Endothelial cell of umbilical vein (primary cell): Measurements from ENCODE around the gene COX7A1. TPM values are rescaled to one million over a fixed set of nuclear protein-coding genes. Genes with fewer than 3 reads are reported as not detected.

ENCODE experiments used
- BruUV-seq: library from RNA; stranded (reverse); fragments of 400-500 nt; replicated peaks from 2 replicates; lab custom pipeline; 2021; lab: Mats Ljungman, UMichigan
- CTCF ChIA-PET: fragments of 300-600, 350-600 bp; sonication (Branson Sonifier 250); formaldehyde crosslinking; loops from one replicate; lab custom pipeline; 2021; ENCODE audit warnings: antibody characterized with exemption, inconsistent platforms; lab: Charles Lee
- POLR2A ChIA-PET: fragments of 300-600, 350-600 bp; sonication (Branson Sonifier 250); formaldehyde crosslinking; loops from one replicate; lab custom pipeline; 2021; ENCODE audit warnings: antibody characterized with exemption, inconsistent platforms; lab: Charles Lee
- DNase-seq: peaks from one replicate; pipeline ENCODE4 v3.0.0-alpha.2; 2011; ENCODE audit warnings: low read depth, low spot score
- FAIRE-seq: peaks from 2 replicates; lab custom pipeline; 2011; peaks lifted over from hg19 to GRCh38; lab: Jason Lieb, UNC
- H2AFZ ChIP-seq: 2 replicates; pipeline ENCODE4 v1.6.0; 2012; ENCODE audit warnings: low read depth, low read length, control low read depth, inconsistent platforms
- H3K27ac ChIP-seq: 2 replicates; pipeline ENCODE4 v1.5.1; 2011; ENCODE audit warnings: low read depth, mild to moderate bottlenecking, control low read depth, low read length, moderate library complexity; ENCODE audit not compliant: insufficient read depth
- H3K27me3 ChIP-seq, 2 experiments: 2 replicates each; pipeline versions ENCODE4 v1.6.0 to v1.6.1; 2011; ENCODE audit warnings: low read length in 2 of 2, mixed read lengths in 1 of 2; ENCODE audit not compliant: control insufficient read depth in 2 of 2, insufficient read depth in 2 of 2
- H3K36me3 ChIP-seq, 2 experiments: 2 replicates in 1 of 2; 3 replicates in 1 of 2; pipeline ENCODE4 v1.5.1; 2011; ENCODE audit warnings: low read length in 2 of 2, mild to moderate bottlenecking in 1 of 2, moderate library complexity in 1 of 2; ENCODE audit not compliant: control insufficient read depth in 2 of 2, insufficient read depth in 2 of 2; ENCODE audit errors: extremely low read depth in 1 of 2
- H3K4me1 ChIP-seq: 3 replicates; pipeline ENCODE4 v1.5.1; 2011; ENCODE audit warnings: mild to moderate bottlenecking, low read length; ENCODE audit not compliant: control insufficient read depth, insufficient read depth; ENCODE audit errors: extremely low read depth
- H3K4me2 ChIP-seq: 2 replicates; pipeline ENCODE4 v1.6.1; 2011; ENCODE audit warnings: low read length, control low read depth, mixed read lengths; ENCODE audit not compliant: insufficient read depth
- H3K4me3 ChIP-seq, 3 experiments: fragments of 200-600 bp in 1 of 3; sonication (generic), shearing (Covaris generic) in 1 of 3; replicated peaks in 1 of 3; 2 replicates each; pipeline ENCODE4 v1.5.1; 2011 to 2016; ENCODE audit warnings: control low read depth in 3 of 3, low read length in 3 of 3, mild to moderate bottlenecking in 2 of 3, inconsistent platforms in 1 of 3, low read depth in 1 of 3, moderate library complexity in 1 of 3; ENCODE audit not compliant: insufficient read depth in 1 of 3
- H3K79me2 ChIP-seq: 2 replicates; pipeline ENCODE4 v1.6.0; 2012; ENCODE audit warnings: low read length, inconsistent platforms; ENCODE audit not compliant: control insufficient read depth, insufficient read depth
- H3K9ac ChIP-seq: replicated peaks from 2 replicates; pipeline ENCODE3; 2011; ENCODE audit warnings: low read length, control low read depth; ENCODE audit not compliant: insufficient read depth; ENCODE audit errors: extremely low read depth
- H3K9me1 ChIP-seq: replicated peaks from 3 replicates; pipeline ENCODE4 v1.6.0; 2011; ENCODE audit warnings: mild to moderate bottlenecking, low read length; ENCODE audit not compliant: control insufficient read depth, insufficient read depth; ENCODE audit errors: extremely low read depth
- H3K9me3 ChIP-seq: replicated peaks from 2 replicates; pipeline ENCODE4 v1.5.1; 2012; ENCODE audit warnings: low read length, inconsistent platforms; ENCODE audit not compliant: control insufficient read depth, insufficient read depth
- H4K20me1 ChIP-seq: replicated peaks from 2 replicates; pipeline ENCODE3; 2011; ENCODE audit warnings: mild to moderate bottlenecking, low read length; ENCODE audit not compliant: control insufficient read depth, insufficient read depth; ENCODE audit errors: extremely low read depth
- CTCF ChIP-seq, 2 donors: IDR thresholded peaks; 1 replicate in 1 of 2; 2 replicates in 1 of 2; pipeline ENCODE4 v1.5.1; 2011; ENCODE audit warnings: low read length in 2 of 2, mild to moderate bottlenecking in 2 of 2, moderate library complexity in 2 of 2, control low read depth in 1 of 2, inconsistent platforms in 1 of 2, low read depth in 1 of 2; ENCODE audit not compliant: insufficient read depth in 1 of 2; ENCODE audit errors: extremely low read depth in 1 of 2
- FOS ChIP-seq: IDR thresholded peaks from 2 replicates; pipeline ENCODE4 v1.6.1; 2011; ENCODE audit warnings: mild to moderate bottlenecking, low read length, moderate library complexity, borderline replicate concordance; ENCODE audit not compliant: insufficient read depth
- GATA2 ChIP-seq: IDR thresholded peaks from 2 replicates; pipeline ENCODE4 v1.7.0; 2011; ENCODE audit warnings: low read depth, mild to moderate bottlenecking, moderate library complexity, mixed read lengths, low read length; ENCODE audit not compliant: insufficient read length, insufficient read depth
- MAX ChIP-seq: IDR thresholded peaks from 2 replicates; pipeline ENCODE4 v1.6.1; 2011; ENCODE audit not compliant: insufficient read depth, insufficient read length
- MYC ChIP-seq: IDR thresholded peaks from one replicate; pipeline ENCODE4 v1.6.1; 2011; ENCODE audit warnings: mild to moderate bottlenecking, low read depth, low read length
- POLR2A ChIP-seq: IDR thresholded peaks from 2 replicates; pipeline ENCODE4 v1.6.1; 2012; ENCODE audit warnings: low read depth, mild to moderate bottlenecking, control low read depth, low read length
- POLR2AphosphoS5 ChIP-seq: IDR thresholded peaks from 2 replicates; pipeline ENCODE4 v1.6.1; 2012; ENCODE audit warnings: low read depth, mild to moderate bottlenecking, control low read depth, low read length, moderate library complexity; ENCODE audit not compliant: insufficient read depth
- dilution Hi-C: fragments of 300-500 bp; cut with MboI; formaldehyde crosslinking; loops from one replicate; pipeline ENCODE4 v1.15.0; 2019; ENCODE audit warnings: low sequenced_read_pairs; ENCODE audit not compliant: extremely low pct_ligation_motif_present
- intact Hi-C: fragments of 100-400 bp; cut with micrococcal nuclease; formaldehyde crosslinking; loops from one replicate; pipeline ENCODE4 v1.10.0; 2022
- polyA plus RNA-seq, 4 experiments: library from polyadenylated mRNA; depleted of rRNA in 3 of 4; stranded (reverse) in 3 of 4; unstranded in 1 of 4; fragments of >200 nt; gene quantifications; 2 replicates each; pipeline versions ENCODE4 v1.2.1 to v1.2.3, GENCODE V29; 2011 to 2012; ENCODE audit warnings: missing spikeins in 1 of 4
- total RNA-seq: library from RNA; stranded (reverse); gene quantifications from 2 replicates; pipeline ENCODE4 v1.2.3, GENCODE V29; 2021

The COX7A1 gene
- total and polyA plus RNA-seq, 2 donors (not counting 3 experiments of a cell fraction or from before 2014, with no cell fraction given): 10.6 to 35.2 TPM

DNA sequence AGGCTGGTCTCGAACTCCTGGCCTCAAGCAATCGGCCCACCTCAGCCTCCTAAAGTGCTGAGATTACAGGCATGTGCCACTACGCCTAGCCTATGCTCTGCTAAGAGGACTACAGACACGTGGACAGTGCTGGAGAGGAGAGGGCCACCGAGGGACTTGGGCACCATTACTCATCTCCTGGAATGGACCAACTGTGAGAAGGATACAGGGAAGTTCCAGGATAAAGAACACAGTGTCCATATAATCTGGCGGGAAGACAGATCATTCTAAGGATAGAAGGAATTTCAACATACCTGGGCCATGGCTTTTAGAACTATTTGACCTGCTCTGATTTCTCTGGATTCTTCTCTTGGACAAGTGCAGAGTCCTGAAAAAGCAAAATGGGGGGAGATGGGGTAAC, 49.4 kb upstream of the COX7A1 start:
- TF ChIP-seq CTCF (IDR thresholded peaks at IDR 0.05; ENCODE audit: extremely low read depth in 1 of 2, insufficient read depth in 1 of 2, low read depth in 1 of 2, low read length in 2 of 2): no peak
- no peak for TF ChIP-seq GATA2
- TF ChIP-seq MYC: no peak
- TF ChIP-seq MAX: no peak
- TF ChIP-seq FOS: no peak
- no peak for TF ChIP-seq POLR2A
- no peaks in the 10 kb centered on the region for H3K9me1 ChIP-seq
- dilution Hi-C loops (no loop called here), intact Hi-C loops (no loop called here)
- H3K4me3 ChIP-seq: no peak overlapping the region
- H3K79me2 ChIP-seq: no peaks in the 10 kb centered on the region
- H2AFZ ChIP-seq: no peak overlapping the region
- no peak overlapping the region for H3K4me2 ChIP-seq
- no peaks in the 10 kb centered on the region for H3K36me3 ChIP-seq
- H3K9me3 ChIP-seq: no peaks in the 10 kb centered on the region
- POLR2A ChIA-PET: no interaction called here
- no peak overlapping the region for H3K27ac ChIP-seq
- no peaks in the 10 kb centered on the region for H3K4me1 ChIP-seq
- BruUV-seq: no TSS peak
- FAIRE-seq (no peak), DNase-seq (no peak)
- no peak overlapping the region for H3K9ac ChIP-seq
- H3K27me3 ChIP-seq: no peaks in the 10 kb centered on the region
- no peaks in the 10 kb centered on the region for H4K20me1 ChIP-seq
- CTCF ChIA-PET: no interaction called here

GRCh38 chr19:36198119-36198518, 45.9 kb upstream of the COX7A1 start:
- DNase-seq: no peak
- Histone ChIP-seq H3K27me3 (no peaks in the 10 kb centered on the region), H3K4me1 (no peaks in the 10 kb centered on the region), H4K20me1 (no peaks in the 10 kb centered on the region), H3K36me3 (peaks cover 0 to 4% of the 10 kb centered on the region in 2 experiments), H3K27ac (no peak overlapping the region), H3K9me1 (no peaks in the 10 kb centered on the region), H3K79me2 (no peaks in the 10 kb centered on the region), H3K4me3 (no peak overlapping the region), H2AFZ (no peak overlapping the region), H3K9me3 (no peaks in the 10 kb centered on the region), H3K4me2 (no peak overlapping the region), H3K9ac (no peak overlapping the region)
- intact Hi-C loops: no loop called here
- BruUV-seq: no TSS peak
- no peak for TF ChIP-seq POLR2AphosphoS5
- no peak for TF ChIP-seq MAX
- no peak for TF ChIP-seq CTCF (IDR thresholded peaks at IDR 0.05; ENCODE audit: extremely low read depth in 1 of 2, insufficient read depth in 1 of 2, low read depth in 1 of 2, low read length in 2 of 2)
- no peak for TF ChIP-seq FOS
- FAIRE-seq: no peak
- dilution Hi-C loops: no loop called here
- CTCF ChIA-PET: no interaction called here
- POLR2A ChIA-PET: no interaction called here
